H1 (cell line): ENCODE results near the gene GRM7. TPM values are rescaled to one million over a fixed set of nuclear protein-coding genes. Genes with fewer than 3 reads are reported as not detected.

Experiments
- CTCF ChIA-PET: fragments of 300-600 bp; sonication (Branson Sonifier 250); formaldehyde crosslinking; loops from one replicate; lab custom pipeline; 2021; ENCODE audit not compliant: partially characterized antibody; lab: Charles Lee
- POLR2A ChIA-PET: fragments of 300-600 bp; sonication (Branson Sonifier 250); formaldehyde crosslinking; loops from one replicate; lab custom pipeline; 2021; ENCODE audit warnings: inconsistent platforms; ENCODE audit not compliant: partially characterized antibody; lab: Charles Lee
- DNase-seq, 2 experiments: peaks; one replicate each; pipeline versions ENCODE4 v3.0.0 to v3.0.0-alpha.2; 2010 to 2022; ENCODE audit warnings: low spot score in 2 of 2, low read depth in 1 of 2, mixed read lengths in 1 of 2
- FAIRE-seq: peaks from 2 replicates; lab custom pipeline; 2011; peaks lifted over from hg19 to GRCh38; lab: Jason Lieb, UNC
- H2AFZ ChIP-seq: 2 replicates; pipeline ENCODE4 v1.8.1; 2012; ENCODE audit warnings: low read length, inconsistent platforms
- H2AK5ac ChIP-seq: 2 replicates; pipeline ENCODE4 v1.6.1; 2013; ENCODE audit warnings: low read depth, low read length
- H2BK120ac ChIP-seq: replicated peaks from 2 replicates; pipeline ENCODE3; 2013; ENCODE audit warnings: low read depth, low read length, inconsistent platforms
- H2BK12ac ChIP-seq: 2 replicates; pipeline ENCODE4 v1.6.1; 2013; ENCODE audit warnings: low read depth, low read length
- H2BK15ac ChIP-seq: 2 replicates; pipeline ENCODE4 v1.6.1; 2013; ENCODE audit warnings: low read length
- H2BK20ac ChIP-seq: 2 replicates; pipeline ENCODE4 v1.6.1; 2013; ENCODE audit warnings: low read length
- H2BK5ac ChIP-seq: 2 replicates; pipeline ENCODE4 v1.6.1; 2013; ENCODE audit warnings: low read depth, low read length
- H3K14ac ChIP-seq: 2 replicates; pipeline ENCODE4 v1.6.1; 2013; ENCODE audit warnings: inconsistent platforms; ENCODE audit not compliant: insufficient read length
- H3K18ac ChIP-seq: 2 replicates; pipeline ENCODE4 v1.6.1; 2013; ENCODE audit warnings: low read length; ENCODE audit errors: extremely low read depth
- H3K23ac ChIP-seq: 2 replicates; pipeline ENCODE4 v1.6.1; 2013; ENCODE audit warnings: inconsistent platforms; ENCODE audit not compliant: insufficient read length
- H3K23me2 ChIP-seq: 2 replicates; pipeline ENCODE4 v1.6.1; 2013; ENCODE audit warnings: low read depth, low read length
- H3K27ac ChIP-seq: 2 replicates; pipeline ENCODE4 v1.6.1; 2011; ENCODE audit warnings: low read depth, low read length, inconsistent platforms
- H3K27me3 ChIP-seq, 4 experiments: replicated peaks in 1 of 4; 1 replicate in 1 of 4; 2 replicates in 3 of 4; pipeline versions ENCODE4 v1.6.1 to v1.8.1; 2011 to 2013; ENCODE audit warnings: low read length in 3 of 4, mild to moderate bottlenecking in 3 of 4, inconsistent platforms in 2 of 4, mixed read lengths in 2 of 4, moderate library complexity in 1 of 4; ENCODE audit not compliant: control insufficient read depth in 3 of 4, insufficient read depth in 3 of 4; ENCODE audit errors: extremely low read depth in 1 of 4
- H3K36me3 ChIP-seq, 4 experiments: 2 replicates each; pipeline versions ENCODE4 v1.6.1 to v1.8.1; 2011 to 2013; ENCODE audit warnings: mild to moderate bottlenecking in 4 of 4, low read length in 3 of 4, moderate library complexity in 2 of 4, control low read depth in 1 of 4, inconsistent platforms in 1 of 4; ENCODE audit not compliant: insufficient read depth in 4 of 4, control insufficient read depth in 2 of 4
- H3K4ac ChIP-seq: replicated peaks from 2 replicates; pipeline ENCODE3; 2013; ENCODE audit warnings: low read length, low read depth, mixed read lengths, inconsistent platforms; ENCODE audit not compliant: insufficient read length
- H3K4me1 ChIP-seq, 4 experiments: replicated peaks in 1 of 4; 1 replicate in 1 of 4; 2 replicates in 3 of 4; pipeline versions ENCODE4 v1.6.1 to v1.8.1; 2011 to 2013; ENCODE audit warnings: low read length in 3 of 4, inconsistent platforms in 2 of 4, mixed read lengths in 1 of 4; ENCODE audit not compliant: insufficient read depth in 4 of 4, control insufficient read depth in 3 of 4
- H3K4me2 ChIP-seq, 2 experiments: 2 replicates each; pipeline versions ENCODE4 v1.6.1 to v1.8.1; 2011 to 2013; ENCODE audit warnings: low read depth in 2 of 2, low read length in 2 of 2, control low read depth in 1 of 2, inconsistent platforms in 1 of 2, mild to moderate bottlenecking in 1 of 2; ENCODE audit not compliant: insufficient read depth in 1 of 2
- H3K4me3 ChIP-seq, 4 experiments: fragments of 200-600, 300-600 bp in 1 of 4; sonication (generic), shearing (Covaris generic), sonication (Bioruptor Twin) in 1 of 4; 2 replicates each; pipeline versions ENCODE4 v1.5.1 to v1.8.1; 2011 to 2016; ENCODE audit warnings: low read length in 4 of 4, low read depth in 3 of 4, control low read depth in 2 of 4, inconsistent platforms in 2 of 4, mild to moderate bottlenecking in 2 of 4, mixed read lengths in 1 of 4, moderate library complexity in 1 of 4; ENCODE audit not compliant: insufficient read depth in 2 of 4; ENCODE audit errors: extremely low read depth in 1 of 4
- H3K56ac ChIP-seq: replicated peaks from 2 replicates; pipeline ENCODE3; 2013; ENCODE audit warnings: low read depth, mild to moderate bottlenecking, mixed read lengths, low read length, inconsistent platforms; ENCODE audit not compliant: insufficient read length
- H3K79me1 ChIP-seq: 2 replicates; pipeline ENCODE4 v1.6.1; 2013; ENCODE audit warnings: low read depth, low read length, control low read depth
- H3K79me2 ChIP-seq, 2 experiments: 2 replicates each; pipeline versions ENCODE4 v1.6.1 to v1.8.1; 2012 to 2013; ENCODE audit warnings: low read length in 2 of 2, mild to moderate bottlenecking in 2 of 2, inconsistent platforms in 1 of 2; ENCODE audit not compliant: insufficient read depth in 2 of 2, control insufficient read depth in 1 of 2
- H3K9ac ChIP-seq, 4 experiments: replicated peaks in 1 of 4; 1 replicate in 1 of 4; 2 replicates in 3 of 4; pipeline versions ENCODE4 v1.6.1 to v1.8.1; 2011 to 2013; ENCODE audit warnings: low read depth in 3 of 4, low read length in 3 of 4, control low read depth in 2 of 4, mild to moderate bottlenecking in 2 of 4, moderate library complexity in 2 of 4, inconsistent platforms in 1 of 4; ENCODE audit errors: extremely low read depth in 1 of 4
- H3K9me3 ChIP-seq, 2 experiments: 2 replicates each; pipeline versions ENCODE4 v1.6.1 to v1.8.1; 2012 to 2013; ENCODE audit warnings: mild to moderate bottlenecking in 2 of 2, moderate library complexity in 2 of 2, control low read depth in 1 of 2, inconsistent platforms in 1 of 2, low read depth in 1 of 2, low read length in 1 of 2, mixed read lengths in 1 of 2; ENCODE audit not compliant: insufficient read depth in 2 of 2
- H4K20me1 ChIP-seq, 2 experiments: replicated peaks in 1 of 2; 2 replicates each; pipeline versions ENCODE3 to v1.8.1; 2011 to 2013; ENCODE audit warnings: inconsistent platforms in 2 of 2, low read length in 2 of 2, mild to moderate bottlenecking in 1 of 2; ENCODE audit not compliant: insufficient read depth in 2 of 2, control insufficient read depth in 1 of 2
- H4K5ac ChIP-seq: 2 replicates; pipeline ENCODE4 v1.6.1; 2013; ENCODE audit warnings: low read length, low read depth, mixed read lengths, inconsistent platforms; ENCODE audit not compliant: insufficient read length
- H4K8ac ChIP-seq: 2 replicates; pipeline ENCODE4 v1.8.0; 2013; ENCODE audit warnings: mild to moderate bottlenecking, moderate library complexity, low read length, inconsistent platforms; ENCODE audit not compliant: insufficient read depth; ENCODE audit errors: extremely low read depth
- H4K91ac ChIP-seq: replicated peaks from 2 replicates; pipeline ENCODE3; 2013; ENCODE audit warnings: low read length, mixed read lengths, inconsistent platforms; ENCODE audit not compliant: insufficient read length
- ATF2 ChIP-seq: IDR thresholded peaks from 2 replicates; pipeline ENCODE4 v1.6.1; 2012; ENCODE audit warnings: low read length, inconsistent platforms
- BCL11A ChIP-seq, 2 experiments: IDR thresholded peaks; one replicate each; pipeline ENCODE4 v1.6.1; 2011; ENCODE audit warnings: low read depth in 2 of 2, low read length in 2 of 2, mild to moderate bottlenecking in 2 of 2
- CBX5 ChIP-seq: fragments of 300-800, 300-1000 bp; sonication (generic); IDR thresholded peaks from 2 replicates; pipeline ENCODE4 v1.7.1; 2016; ENCODE audit warnings: antibody characterized with exemption, low read length, low read depth
- EGR1 ChIP-seq: IDR thresholded peaks from 2 replicates; pipeline ENCODE4 v1.6.1; 2011; ENCODE audit warnings: low read depth, low read length, borderline replicate concordance
- KDM1A ChIP-seq: fragments of 200-600, 300-600 bp; sonication (generic); IDR thresholded peaks from 2 replicates; pipeline ENCODE4 v1.7.1; 2016; ENCODE audit warnings: mild to moderate bottlenecking, low read length, borderline replicate concordance
- MAFK ChIP-seq: IDR thresholded peaks from 2 replicates; pipeline ENCODE4 v1.6.1; 2012; ENCODE audit warnings: low read depth, mild to moderate bottlenecking, improper control_type of control experiment, low read length
- NRF1 ChIP-seq: IDR thresholded peaks from 2 replicates; pipeline ENCODE4 v1.6.1; 2011; ENCODE audit warnings: mild to moderate bottlenecking, low read depth, low read length, improper control_type of control experiment
- POLR2A ChIP-seq, 2 experiments: IDR thresholded peaks; 1 replicate in 1 of 2; 2 replicates in 1 of 2; pipeline ENCODE4 v1.6.1; 2011; ENCODE audit warnings: low read depth in 2 of 2, low read length in 2 of 2, mild to moderate bottlenecking in 2 of 2; ENCODE audit errors: control extremely low read depth in 1 of 2
- POLR2AphosphoS5 ChIP-seq: IDR thresholded peaks from 2 replicates; pipeline ENCODE4 v1.6.1; 2011; ENCODE audit warnings: low read depth, low read length
- RXRA ChIP-seq: IDR thresholded peaks from 2 replicates; pipeline ENCODE4 v1.6.1; 2011; ENCODE audit warnings: low read depth, mild to moderate bottlenecking, low read length, moderate library complexity; ENCODE audit not compliant: insufficient read depth
- TBP ChIP-seq: IDR thresholded peaks from 2 replicates; pipeline ENCODE4 v1.6.1; 2011; ENCODE audit warnings: low read depth, low read length, improper control_type of control experiment
- YY1 ChIP-seq: IDR thresholded peaks from 2 replicates; pipeline ENCODE4 v1.6.1; 2011; ENCODE audit warnings: low read depth, mild to moderate bottlenecking, low read length
- WGBS, 2 experiments: shearing (Covaris generic) in 1 of 2; methylation state at CpG; one replicate each; pipeline versions ENCODE4 v1.1.6 to v1.1.7; 2013 to 2015; ENCODE audit warnings: low lambda C conversion rate in 2 of 2, mixed read lengths in 2 of 2, inconsistent platforms in 1 of 2, low coverage in 1 of 2, missing lambda C conversion rate in 1 of 2; ENCODE audit not compliant: insufficient replicate concordance in 2 of 2, insufficient coverage in 1 of 2, insufficient read length in 1 of 2; ENCODE audit errors: extremely low coverage in 1 of 2, missing lambda C conversion rate in 1 of 2; 5-methylcytosine and 5-hydroxymethylcytosine counted together
- polyA plus RNA-seq, 7 experiments: library from polyadenylated mRNA; depleted of rRNA in 3 of 7; stranded (reverse) in 5 of 7; unstranded in 2 of 7; fragments of >200 nt in 5 of 7; fragments of 200-250 nt in 2 of 7; gene quantifications; 1 replicate in 5 of 7; 2 replicates in 1 of 7; 4 replicates in 1 of 7; pipeline versions ENCODE4 v1.2.1 to v1.2.3, GENCODE V29; 2011 to 2013; ENCODE audit warnings: missing spikeins in 2 of 7, mixed read lengths in 2 of 7
- total RNA-seq: library from RNA; stranded (reverse); fragmentation: NEBNext Ultra II Directional; extraction: Animal tissue kit (Norgen Biotek cat#: 25700); gene quantifications from 2 replicates; pipeline ENCODE4 v1.2.1, GENCODE V29; 2021
- TF ChIP-seq, protein P1 (sequence below): IDR thresholded peaks from 2 replicates; pipeline ENCODE4 v1.6.1; 2012; ENCODE audit warnings: inconsistent platforms

The GRM7 gene
- total and polyA plus RNA-seq, 2 of the 8 experiments (the other 6 are each of a cell fraction or from before 2014, with no cell fraction given) = 0.17 to 0.24 TPM

DNA sequence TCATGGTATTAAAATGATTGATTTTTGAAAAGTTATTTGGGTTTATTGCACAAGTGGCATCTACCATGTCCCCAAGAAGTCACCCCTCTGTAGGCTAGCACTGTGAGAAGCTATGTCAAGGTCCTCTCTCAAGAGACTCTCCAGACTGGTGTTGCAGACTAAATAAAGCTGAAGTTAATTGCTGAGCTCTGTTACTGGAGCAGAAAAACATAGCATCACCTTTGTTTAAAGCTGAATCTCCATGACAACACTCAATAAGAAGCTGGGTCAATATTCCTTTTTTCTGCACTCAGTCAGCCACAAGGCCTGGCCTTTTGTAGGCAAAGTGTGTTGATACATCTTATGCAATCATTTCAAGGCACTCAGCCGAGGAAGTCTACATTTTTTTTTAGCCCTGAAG, 834.1 kb downstream of the GRM7 start:
- H3K27me3 ChIP-seq = no peaks in the 10 kb centered on the region
- H4K91ac ChIP-seq = no peak overlapping the region
- H3K36me3 ChIP-seq = no peaks in the 10 kb centered on the region; a peak in 1 of 8 replicates
- no peak overlapping the region for H3K4me3 ChIP-seq
- H3K79me1 ChIP-seq = no peaks in the 10 kb centered on the region
- H4K20me1 ChIP-seq = no peaks in the 10 kb centered on the region
- no peak overlapping the region for H2AK5ac ChIP-seq
- H3K4me2 ChIP-seq = no peak overlapping the region
- no peak overlapping the region for H3K4ac ChIP-seq
- POLR2A ChIA-PET = no interaction called here
- H3K18ac ChIP-seq = no peak overlapping the region
- no peaks in the 10 kb centered on the region for H3K23me2 ChIP-seq
- no peak overlapping the region for H3K14ac ChIP-seq
- no peak overlapping the region for H2BK120ac ChIP-seq
- H2BK12ac ChIP-seq = no peak overlapping the region
- no peak overlapping the region for H3K56ac ChIP-seq
- CTCF ChIA-PET = interaction anchor here (0.7 to 1.5 kb wide), 3 partner anchors 11 to 196 kb away, joined by 3 to 4 read pairs (median 4); no protein-coding TSS in a partner anchor
- DNase-seq (no peak), FAIRE-seq (no peak)
- no peak overlapping the region for H2BK15ac ChIP-seq
- H3K79me2 ChIP-seq = no peaks in the 10 kb centered on the region
- H2BK20ac ChIP-seq = no peak overlapping the region
- no peak overlapping the region for H4K8ac ChIP-seq
- no peaks in the 10 kb centered on the region for H3K9me3 ChIP-seq
- H4K5ac ChIP-seq = no peak overlapping the region
- H3K23ac ChIP-seq = no peak overlapping the region
- H2AFZ ChIP-seq = no peak overlapping the region
- peaks cover 0 to 6% (median 0%) of the 10 kb centered on the region in 4 experiments; a peak in 1 of 7 replicates for H3K4me1 ChIP-seq
- WGBS, 2 experiments = 94% methylated on average over 1 of the region's 1 CpG; no CpG with 5 or more reads in 1 of the 2 experiments
- no peak overlapping the region for H3K27ac ChIP-seq
- H3K9ac ChIP-seq = no peak overlapping the region
- no peak overlapping the region for H2BK5ac ChIP-seq
- TF ChIP-seq YY1 = no peak
- TF ChIP-seq KDM1A = no peak
- TF ChIP-seq EGR1 = no peak
- TF ChIP-seq TBP = no peak
- no peak for TF ChIP-seq MAFK
- TF ChIP-seq RXRA = no peak
- TF ChIP-seq NRF1 = no peak
- no peak for TF ChIP-seq ATF2
- no peak for TF ChIP-seq POLR2A (IDR thresholded peaks at IDR 0.05; ENCODE audit: control extremely low read depth in 1 of 2, low read depth in 2 of 2, low read length in 2 of 2)
- TF ChIP-seq, protein P1, sequence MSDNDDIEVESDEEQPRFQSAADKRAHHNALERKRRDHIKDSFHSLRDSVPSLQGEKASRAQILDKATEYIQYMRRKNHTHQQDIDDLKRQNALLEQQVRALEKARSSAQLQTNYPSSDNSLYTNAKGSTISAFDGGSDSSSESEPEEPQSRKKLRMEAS = no peak
- no peak for TF ChIP-seq CBX5
- TF ChIP-seq POLR2AphosphoS5 = no peak
- TF ChIP-seq BCL11A (IDR thresholded peaks at IDR 0.05; ENCODE audit: low read depth in 2 of 2, low read length in 2 of 2) = no peak
